HepG2 (cell line): ENCODE data around the gene ENPP1. TPM values are rescaled to one million over a fixed set of nuclear protein-coding genes. Genes with fewer than 3 reads are reported as not detected.

Experiments used
- BATF2 ChIP-seq: sonication (generic); formaldehyde crosslinking; IDR thresholded peaks from 2 replicates; pipeline ENCODE4 v1.8.0; 2022; ENCODE audit warnings: mild to moderate bottlenecking, missing genetic modification reagents, moderate library complexity
- CREB3 ChIP-seq: sonication (generic); formaldehyde crosslinking; IDR thresholded peaks from 2 replicates; pipeline ENCODE4 v1.5.0; 2020; ENCODE audit warnings: missing genetic modification reagents
- ETV5 ChIP-seq: IDR thresholded peaks from 2 replicates; pipeline ENCODE4 v1.6.1; 2018; ENCODE audit warnings: missing biosample characterization, missing genetic modification reagents, inconsistent platforms, borderline replicate concordance
- FOXA3 ChIP-seq: IDR thresholded peaks from 2 replicates; pipeline ENCODE4 v1.6.1; 2016; ENCODE audit warnings: missing genetic modification reagents, missing compliant biosample characterization
- FOXJ3 ChIP-seq: sonication (generic); formaldehyde crosslinking; IDR thresholded peaks from 2 replicates; pipeline ENCODE4 v1.4.0; 2020; ENCODE audit warnings: missing genetic modification reagents, mild to moderate bottlenecking, borderline replicate concordance
- FOXP1 ChIP-seq, 2 experiments: fragments of 450-650 bp in 1 of 2; IDR thresholded peaks; 2 replicates each; pipeline ENCODE4 v1.6.1; 2017 to 2018; ENCODE audit warnings: antibody characterized with exemption in 1 of 2
- GRHL1 ChIP-seq: sonication (generic); formaldehyde crosslinking; conservative IDR thresholded peaks from 2 replicates; pipeline ENCODE4 v1.8.0; 2022; ENCODE audit warnings: missing genetic modification reagents
- HMGXB4 ChIP-seq, 2 experiments: sonication (generic) in 1 of 2; formaldehyde crosslinking in 1 of 2; IDR thresholded peaks; 2 replicates each; pipeline versions ENCODE4 v1.4.0 to v1.6.1; 2018 to 2020; ENCODE audit warnings: missing genetic modification reagents in 2 of 2, borderline replicate concordance in 1 of 2, low read depth in 1 of 2, mild to moderate bottlenecking in 1 of 2, missing biosample characterization in 1 of 2
- HNF4A ChIP-seq: sonication (generic); formaldehyde crosslinking; IDR thresholded peaks from 2 replicates; pipeline ENCODE4 v1.4.0; 2020; ENCODE audit warnings: missing genetic modification reagents
- HNF4G ChIP-seq, 2 experiments: sonication (generic) in 1 of 2; formaldehyde crosslinking in 1 of 2; IDR thresholded peaks; 2 replicates each; pipeline versions ENCODE4 v1.4.0 to v1.6.1; 2011 to 2020; ENCODE audit warnings: borderline replicate concordance in 2 of 2, low read depth in 2 of 2, mild to moderate bottlenecking in 2 of 2, low read length in 1 of 2, missing genetic modification reagents in 1 of 2, moderate library complexity in 1 of 2
- HNRNPL ChIP-seq: fragments of 200-400 bp; formaldehyde crosslinking; IDR thresholded peaks from 2 replicates; pipeline ENCODE4 v1.6.1; 2017; ENCODE audit warnings: mild to moderate bottlenecking, low read depth, low read length
- NCOA2 ChIP-seq: sonication (generic); formaldehyde crosslinking; IDR thresholded peaks from 2 replicates; pipeline ENCODE4 v1.8.0; 2022; ENCODE audit warnings: inconsistent platforms
- RARA ChIP-seq: IDR thresholded peaks from 2 replicates; pipeline ENCODE4 v1.6.1; 2016; ENCODE audit warnings: missing genetic modification reagents, missing compliant biosample characterization
- RBM39 ChIP-seq: fragments of 200-400 bp; formaldehyde crosslinking; IDR thresholded peaks from one replicate; pipeline ENCODE4 v1.6.1; 2018; ENCODE audit warnings: antibody characterized with exemption, mild to moderate bottlenecking, low read depth, low read length; ENCODE audit not compliant: poor library complexity, severe bottlenecking
- SSRP1 ChIP-seq: IDR thresholded peaks from 2 replicates; pipeline ENCODE4 v1.6.1; 2016; ENCODE audit warnings: control low read depth
- ZIK1 ChIP-seq: sonication (generic); formaldehyde crosslinking; IDR thresholded peaks from 2 replicates; pipeline ENCODE4 v1.5.0; 2020; ENCODE audit warnings: mild to moderate bottlenecking, low read depth, missing genetic modification reagents, borderline replicate concordance
- ZMYM2 ChIP-seq: sonication (generic); formaldehyde crosslinking; IDR thresholded peaks from 2 replicates; pipeline ENCODE4 v1.8.0; 2022; ENCODE audit warnings: mild to moderate bottlenecking, missing genetic modification reagents
- ZNF263 ChIP-seq: sonication (generic); formaldehyde crosslinking; IDR thresholded peaks from 2 replicates; pipeline ENCODE4 v1.4.0; 2020; ENCODE audit warnings: missing genetic modification reagents
- ZNF281 ChIP-seq: sonication (generic); formaldehyde crosslinking; IDR thresholded peaks from 2 replicates; pipeline ENCODE4 v1.4.0; 2020; ENCODE audit warnings: missing genetic modification reagents, borderline replicate concordance
- ZNF577 ChIP-seq: sonication (generic); formaldehyde crosslinking; IDR thresholded peaks from 2 replicates; pipeline ENCODE4 v1.4.0; 2020; ENCODE audit warnings: mild to moderate bottlenecking, low read depth, missing genetic modification reagents, borderline replicate concordance
- ZNF850 ChIP-seq: sonication (generic); formaldehyde crosslinking; conservative IDR thresholded peaks from 2 replicates; pipeline ENCODE4 v1.9.0; 2021; ENCODE audit warnings: mild to moderate bottlenecking, missing genetic modification reagents
- ZSCAN25 ChIP-seq: sonication (generic); formaldehyde crosslinking; IDR thresholded peaks from 2 replicates; pipeline ENCODE4 v1.8.0; 2022; ENCODE audit warnings: mild to moderate bottlenecking, missing genetic modification reagents
- polyA plus RNA-seq, 8 experiments: library from polyadenylated mRNA; depleted of rRNA in 3 of 8; stranded (reverse) in 7 of 8; unstranded in 1 of 8; fragments of >200 nt; fragmentation: Illumina TruSeq in 4 of 8; extraction: Trizol in 4 of 8; gene quantifications; 2 replicates each; pipeline versions ENCODE4 v1.2.1 to v1.2.3, GENCODE V29; 2011 to 2016; ENCODE audit warnings: low read depth in 4 of 8, missing spikeins in 1 of 8, mixed read lengths in 1 of 8; ENCODE audit not compliant: insufficient read depth in 1 of 8
- total RNA-seq, 5 experiments: library from RNA; depleted of rRNA; stranded (reverse); fragments of >200 nt; fragmentation: Illumina TruSeq; extraction: Trizol; gene quantifications; 2 replicates each; pipeline ENCODE4 v1.2.3, GENCODE V29; 2016; ENCODE audit warnings: low read depth in 1 of 5

ENPP1 gene
- total and polyA plus RNA-seq, 2 of the 13 experiments (the other 11 are each of a cell fraction or from before 2014, with no cell fraction given), result 56.5 to 160 TPM

GRCh38 chr6:131936156-131936555, 128.3 kb downstream of the ENPP1 start (continued):
- TF ChIP-seq ZIK1, result no peak
- no peak for TF ChIP-seq ZNF281 (CRISPR knock-in tag)
- no peak for TF ChIP-seq GRHL1
- peak; percentile 50; the same call in 1 of the 2 replicates for TF ChIP-seq FOXA3 (CRISPR knock-in tag)
- TF ChIP-seq CREB3 (CRISPR knock-in tag), result no peak
- no peak for TF ChIP-seq BATF2 (CRISPR knock-in tag)
- TF ChIP-seq ZNF263 (CRISPR knock-in tag), result no peak
- TF ChIP-seq FOXJ3 (CRISPR knock-in tag), result no peak
- TF ChIP-seq ZSCAN25 (CRISPR knock-in tag), result no peak
- no peak for TF ChIP-seq HNRNPL
- no peak for TF ChIP-seq FOXP1 (IDR thresholded peaks at IDR 0.05)
- TF ChIP-seq FOXP1 (CRISPR knock-in tag; IDR thresholded peaks at IDR 0.05), result 0 out of 2 replicates have a peak, but pooled peaks have one; percentile 26
- peak; percentile 75; the same call in 1 of the 2 replicates for TF ChIP-seq HNF4G (IDR thresholded peaks at IDR 0.05; ENCODE audit: borderline replicate concordance, low read depth, low read length)
- no peak for TF ChIP-seq HNF4G (CRISPR knock-in tag; IDR thresholded peaks at IDR 0.05; ENCODE audit: borderline replicate concordance, low read depth)
- peak; percentile 84 for TF ChIP-seq HNF4A
- no peak for TF ChIP-seq RBM39
- TF ChIP-seq ZMYM2 (CRISPR knock-in tag), result peak; percentile 88
- no peak for TF ChIP-seq ZNF850 (CRISPR knock-in tag)
- no peak for TF ChIP-seq ZNF577 (CRISPR knock-in tag)
- no peak for TF ChIP-seq HMGXB4 (CRISPR knock-in tag; IDR thresholded peaks at IDR 0.05; ENCODE audit: borderline replicate concordance in 1 of 2, low read depth in 1 of 2)
- TF ChIP-seq ETV5 (CRISPR knock-in tag), result no peak
- TF ChIP-seq SSRP1 (CRISPR knock-in tag), result no peak
- 0 out of 2 replicates have a peak, but pooled peaks have one; percentile 44 for TF ChIP-seq RARA (CRISPR knock-in tag)
- peak; percentile 36; the same call in 1 of the 2 replicates for TF ChIP-seq NCOA2
